K562 (cell line): ENCODE data around the gene ALOX5. TPM values are rescaled to one million over a fixed set of nuclear protein-coding genes. Genes with fewer than 3 reads are reported as not detected.

Experiments used
- ATAC-seq: fragments of 200-7000 bp; cut with Tn5 transposase; 3 replicates; pipeline ENCODE4 v1.9.1; 2020; ENCODE audit warnings: moderate library complexity
- BruUV-seq: library from RNA; stranded (reverse); fragments of 400-500 nt; replicated peaks from 2 replicates; lab custom pipeline; 2021; lab: Mats Ljungman, UMichigan
- CTCF ChIA-PET: fragments of 300-600 bp; formaldehyde crosslinking; extraction: SDS; loops from one replicate; lab custom pipeline; 2021; ENCODE audit warnings: low intra/inter-chr PET ratio; lab: Yijun Ruan, JAX
- POLR2A ChIA-PET: fragments of 300-600, 350-650 bp; sonication (Branson Sonifier 250); formaldehyde crosslinking; extraction: SDS; loops from one replicate; lab custom pipeline; 2021; ENCODE audit warnings: antibody characterized with exemption, inconsistent platforms; lab: Yijun Ruan, JAX
- DNase-seq, 4 experiments: peaks; one replicate each; pipeline versions ENCODE4 v3.0.0 to v3.0.0-alpha.2; 2011 to 2018; ENCODE audit warnings: low spot score in 3 of 4, mixed read lengths in 3 of 4; ENCODE audit errors: extremely low read depth in 1 of 4
- FAIRE-seq: peaks from 2 replicates; lab custom pipeline; 2011; peaks lifted over from hg19 to GRCh38; lab: Jason Lieb, UNC
- H2AFZ ChIP-seq: 2 replicates; pipeline ENCODE4 v1.6.0; 2011; ENCODE audit warnings: low read depth, low read length, control low read depth, inconsistent platforms
- H3K27ac ChIP-seq: fragments of 200-600 bp; 3 replicates; pipeline ENCODE4 v1.8.0; 2011; ENCODE audit warnings: low read depth, mild to moderate bottlenecking, control low read depth, inconsistent platforms, low read length, moderate library complexity, mixed read lengths; ENCODE audit errors: extremely low read depth
- H3K27me3 ChIP-seq, 2 experiments: fragments of 300-600 bp in 1 of 2; 2 replicates in 1 of 2; 3 replicates in 1 of 2; pipeline versions ENCODE4 v1.6.0 to v1.8.0; 2011; ENCODE audit warnings: inconsistent platforms in 2 of 2, low read length in 2 of 2, mild to moderate bottlenecking in 1 of 2, mixed read lengths in 1 of 2, moderate library complexity in 1 of 2; ENCODE audit not compliant: control insufficient read depth in 2 of 2, insufficient read depth in 2 of 2
- H3K36me3 ChIP-seq: fragments of 300-600 bp; 3 replicates; pipeline ENCODE4 v1.8.0; 2011; ENCODE audit warnings: mild to moderate bottlenecking, low read length, inconsistent platforms; ENCODE audit not compliant: control insufficient read depth, insufficient read depth
- H3K4me1 ChIP-seq, 2 experiments: fragments of 200-600 bp in 1 of 2; replicated peaks in 1 of 2; 2 replicates in 1 of 2; 3 replicates in 1 of 2; pipeline versions ENCODE4 v1.5.1 to v1.8.0; 2011; ENCODE audit warnings: inconsistent platforms in 2 of 2, low read length in 2 of 2, mild to moderate bottlenecking in 1 of 2, mixed read lengths in 1 of 2, moderate library complexity in 1 of 2; ENCODE audit not compliant: control insufficient read depth in 2 of 2, insufficient read depth in 2 of 2
- H3K4me2 ChIP-seq: 2 replicates; pipeline ENCODE4 v1.6.1; 2011; ENCODE audit warnings: low read length, control low read depth, inconsistent platforms, mixed read lengths; ENCODE audit not compliant: insufficient read depth
- H3K4me3 ChIP-seq: fragments of 200-600 bp; sonication (generic), shearing (Covaris generic); 2 replicates; pipeline ENCODE4 v1.5.1; 2016; ENCODE audit warnings: control low read depth, inconsistent platforms
- H3K79me2 ChIP-seq: fragments of 200-600 bp; 3 replicates; pipeline ENCODE4 v1.8.0; 2011; ENCODE audit warnings: low read length, inconsistent platforms; ENCODE audit not compliant: control insufficient read depth, insufficient read depth
- H3K9ac ChIP-seq, 2 experiments: 2 replicates each; pipeline versions ENCODE4 v1.6.0 to v1.6.1; 2011; ENCODE audit warnings: low read depth in 2 of 2, low read length in 2 of 2, control low read depth in 1 of 2, inconsistent platforms in 1 of 2, mild to moderate bottlenecking in 1 of 2, mixed read lengths in 1 of 2; ENCODE audit not compliant: insufficient read depth in 1 of 2
- H3K9me1 ChIP-seq: one replicate; pipeline ENCODE4 v1.6.0; 2011; ENCODE audit warnings: inconsistent platforms, mild to moderate bottlenecking, low read length, moderate library complexity; ENCODE audit not compliant: control insufficient read depth, insufficient read depth
- H3K9me3 ChIP-seq: replicated peaks from 2 replicates; pipeline ENCODE4 v1.5.1; 2011; ENCODE audit warnings: low read depth, low read length, inconsistent platforms; ENCODE audit not compliant: control insufficient read depth, insufficient read depth
- H4K20me1 ChIP-seq: replicated peaks from 2 replicates; pipeline ENCODE4 v1.6.1; 2011; ENCODE audit warnings: low read length, inconsistent platforms, mixed read lengths; ENCODE audit not compliant: control insufficient read depth, insufficient read depth
- HDAC2 ChIP-seq: fragments of 450-650 bp; IDR thresholded peaks from 2 replicates; pipeline ENCODE4 v1.6.1; 2016; ENCODE audit warnings: mild to moderate bottlenecking
- KAT2B ChIP-seq: IDR thresholded peaks from one replicate; pipeline ENCODE4 v1.6.1; 2012; ENCODE audit warnings: low read depth, mild to moderate bottlenecking, control low read depth, inconsistent platforms, low read length, moderate library complexity
- MAX ChIP-seq: sonication (generic); formaldehyde crosslinking; IDR thresholded peaks from 2 replicates; pipeline ENCODE4 v1.9.0; 2022; ENCODE audit warnings: mild to moderate bottlenecking, missing genetic modification reagents
- SIN3A ChIP-seq, 2 experiments: fragments of 150-350 bp in 1 of 2; IDR thresholded peaks; 2 replicates each; pipeline ENCODE4 v1.6.1; 2011 to 2016; ENCODE audit warnings: borderline replicate concordance in 2 of 2, low read depth in 2 of 2, low read length in 2 of 2, mild to moderate bottlenecking in 2 of 2, moderate library complexity in 2 of 2; ENCODE audit not compliant: control insufficient read depth in 1 of 2
- SMARCC2 ChIP-seq: fragments of 450-650 bp; IDR thresholded peaks from 2 replicates; pipeline ENCODE4 v1.6.1; 2017; ENCODE audit warnings: antibody characterized with exemption, moderate library complexity, mild to moderate bottlenecking, low read depth
- ZBTB8A ChIP-seq: fragments of 450-650 bp; IDR thresholded peaks from 2 replicates; pipeline ENCODE4 v1.6.1; 2018; ENCODE audit warnings: mild to moderate bottlenecking, moderate library complexity; ENCODE audit not compliant: partially characterized antibody
- whole genome bisulfite sequencing: fragments of 100-300 bp; shearing (Covaris generic); methylation state at CpG from one replicate; pipeline ENCODE4 v1.1.6; 2016; ENCODE audit warnings: low coverage, mixed read lengths; ENCODE audit not compliant: insufficient coverage; ENCODE audit errors: missing lambda C conversion rate; 5-methylcytosine and 5-hydroxymethylcytosine counted together
- in situ Hi-C: fragments of 300-500 bp; cut with MboI; formaldehyde crosslinking; loops from 4 replicates; pipeline ENCODE4 v1.15.0; 2018; ENCODE audit warnings: inconsistent platforms, mixed read lengths
- intact Hi-C: fragments of 100-400 bp; cut with micrococcal nuclease; formaldehyde crosslinking; loops from 2 replicates; pipeline ENCODE4 v1.14.2; 2022
- polyA plus RNA-seq, 8 experiments: library from polyadenylated mRNA; depleted of rRNA in 4 of 8; stranded (reverse) in 5 of 8; unstranded in 3 of 8; fragments of >200 nt; fragmentation: Nextera tagmentation in 2 of 8; fragmentation: Illumina TruSeq in 1 of 8; extraction: Ambion mirVana in 2 of 8; extraction: Trizol in 1 of 8; gene quantifications; 2 replicates each; pipeline versions ENCODE4 v1.2.1 to v1.2.3, GENCODE V29; 2011 to 2014; ENCODE audit warnings: inconsistent platforms in 1 of 8, missing spikeins in 1 of 8
- total RNA-seq, 7 experiments: library from RNA; depleted of rRNA in 6 of 7; stranded (reverse); fragments of >200 nt in 6 of 7; fragmentation: Illumina TruSeq in 2 of 7; extraction: Trizol in 2 of 7; gene quantifications; 2 replicates each; pipeline versions ENCODE4 v1.2.1 to v1.2.3, GENCODE V29; 2011 to 2021; ENCODE audit warnings: low replicate concordance in 1 of 7

ALOX5 gene
- total and polyA plus RNA-seq, 9 of the 15 experiments (the other 6 are each of a cell fraction or from before 2014, with no cell fraction given): 0.10 to 2.4 (median 1.4) TPM

GRCh38 chr10:45452743-45453452 lies 78.9 kb downstream of the ALOX5 start:
- no peak overlapping the region for H2AFZ ChIP-seq
- BruUV-seq: no TSS peak
- H3K9ac ChIP-seq: peak overlapping the region in 1 of 2 experiments; percentile 41; a peak in 1 of 4 replicates
- H3K27ac ChIP-seq: no peak overlapping the region
- POLR2A ChIA-PET: interaction anchor here (0.6 to 1.3 kb wide), 4 partner anchors 8 to 203 kb away, joined by 3 to 5 read pairs (median 4); no protein-coding TSS in a partner anchor
- WGBS: 57% methylated on average over 7 of the region's 7 CpGs
- no peaks in the 10 kb centered on the region for H4K20me1 ChIP-seq
- DNase-seq: no peak
- H3K4me2 ChIP-seq: no peak overlapping the region
- intact Hi-C loops: no loop called here
- CTCF ChIA-PET: no interaction called here
- no peak for FAIRE-seq
- no peaks in the 10 kb centered on the region for H3K9me1 ChIP-seq
- peak; percentile 28 for ATAC-seq
- in situ Hi-C loops: no loop called here
- H3K36me3 ChIP-seq: peaks cover 16% of the 10 kb centered on the region; the same call in 2 of the 3 replicates
- H3K9me3 ChIP-seq: no peaks in the 10 kb centered on the region
- TF ChIP-seq SIN3A (IDR thresholded peaks at IDR 0.05; ENCODE audit: borderline replicate concordance in 2 of 2, control insufficient read depth in 1 of 2, low read depth in 2 of 2, low read length in 2 of 2) (no peak), MAX (CRISPR knock-in tag) (no peak), HDAC2 (no peak), SMARCC2 (no peak), KAT2B (no peak), ZBTB8A (no peak)
- TF ChIP-seq, all 486 proteins: peak for 0
- Histone ChIP-seq H3K79me2 (no peaks in the 10 kb centered on the region), H3K4me1 (peaks cover 0 to 8% of the 10 kb centered on the region in 2 experiments; a peak in 2 of 5 replicates), H3K4me3 (no peak overlapping the region), H3K27me3 (no peaks in the 10 kb centered on the region)
